H7 (cell line): Measurements from ENCODE around the gene PLPP1. TPM values are rescaled to one million over a fixed set of nuclear protein-coding genes. Genes with fewer than 3 reads are reported as not detected.

Experiments used
- total RNA-seq: library from RNA; depleted of rRNA; stranded (reverse); fragments of >200 nt; shearing (Covaris generic); gene quantifications from 2 replicates; pipeline ENCODE4 v1.2.3, GENCODE V29; 2014; rRNA removed

The PLPP1 gene
- total RNA-seq, 1 experiment from 2014 or later: 81.4 TPM

Other genes starting within 250 kb of the PLPP1 start
- gene DHX29, start 227.3 kb downstream of the PLPP1 start, total RNA-seq: 28.4 and 28.7 TPM in 2 replicates
- 71.2 and 101 TPM in 2 replicates for gene MTREX, start 227.0 kb downstream of the PLPP1 start, total RNA-seq
- 22.1 and 24.3 TPM in 2 replicates for gene SLC38A9, start 177.4 kb upstream of the PLPP1 start, total RNA-seq
- gene DDX4, start 203.1 kb upstream of the PLPP1 start, total RNA-seq: not detected in 2 replicates